ENCODE measurements around the gene TUT7. TPM values are rescaled to one million over a fixed set of nuclear protein-coding genes. Genes with fewer than 3 reads are reported as not detected.
A peak's percentile ranks its signal among the peaks of the same experiment; 100 is the strongest.

TUT7 gene
- total and polyA plus RNA-seq, 8 donors, result 25.0 to 37.2 (median 29.7) TPM

DNA sequence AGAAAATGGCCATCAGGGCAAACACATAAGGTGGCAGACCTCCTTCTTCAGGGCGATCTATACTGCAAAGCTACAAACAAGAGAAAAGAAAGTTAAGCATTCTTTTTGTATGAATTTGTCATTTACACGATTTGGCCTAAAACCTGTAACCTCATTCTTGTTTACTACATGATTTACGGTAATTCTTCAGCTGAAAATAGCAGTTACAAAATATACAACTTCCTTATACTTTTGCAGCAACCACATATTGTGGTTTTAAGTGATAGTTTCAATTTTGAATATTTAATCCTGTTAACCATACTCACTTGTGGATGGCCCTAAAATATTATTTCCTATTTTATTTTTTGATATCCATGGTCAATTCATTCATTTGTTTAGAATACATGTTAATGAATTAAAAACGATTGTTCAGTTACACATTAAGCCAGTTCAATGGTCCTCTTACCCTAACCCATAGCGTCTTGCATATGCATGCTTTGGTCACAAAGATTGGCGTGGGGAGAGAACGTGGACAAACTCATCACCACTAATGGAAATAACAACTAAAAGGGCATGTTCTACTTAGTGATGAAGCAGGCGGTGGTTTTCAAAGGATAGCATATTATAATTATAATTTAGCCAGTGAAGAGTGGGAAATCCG lies 16.6 kb downstream of the TUT7 start:
- DNase-seq (no peak), ATAC-seq (no peak)
- Histone ChIP-seq H3K27me3 (no peaks in the 10 kb centered on the region), H3K9me3 (no peaks in the 10 kb centered on the region), H3K4me1 (peaks cover 0 to 45% of the 10 kb centered on the region in 2 donors), H3K27ac (peak overlapping the region in 1 of 2 donors; percentile 64), H3K4me3 (peak overlapping the region in 1 of 2 donors; percentile 24), H3K36me3 (peaks cover 0 to 95% of the 10 kb centered on the region in 2 donors)
- no peak for TF ChIP-seq CTCF (IDR thresholded peaks at IDR 0.05)
- intact Hi-C loops (cut with DNase I), result no loop called here

DNA sequence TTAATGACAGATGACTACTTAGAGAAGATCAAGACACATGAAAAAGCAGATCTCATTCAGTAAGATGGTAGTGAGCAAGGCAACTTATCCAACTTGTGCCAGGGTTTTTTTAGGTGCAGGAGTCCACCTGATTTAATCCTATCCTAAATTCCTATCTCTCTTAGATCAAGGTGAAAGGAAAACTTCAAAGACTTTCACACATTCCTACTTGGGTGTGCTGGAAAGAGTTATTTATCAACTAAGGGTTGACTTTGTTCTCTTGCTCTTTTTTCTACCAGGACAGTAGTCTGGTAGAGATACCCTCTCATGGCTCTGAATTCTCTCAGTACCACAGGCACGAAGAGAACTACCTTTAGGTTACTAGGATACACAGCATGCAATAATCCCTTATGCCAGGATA lies 18.2 kb downstream of the TUT7 start:
- no peak for ATAC-seq
- Histone ChIP-seq H3K9me3 (no peaks in the 10 kb centered on the region), H3K36me3 (peaks cover 0 to 94% of the 10 kb centered on the region in 2 donors), H3K4me3 (no peak overlapping the region), H3K27ac (no peak overlapping the region), H3K4me1 (peaks cover 0 to 38% of the 10 kb centered on the region in 2 donors), H3K27me3 (no peaks in the 10 kb centered on the region)
- intact Hi-C loops (cut with DNase I), result no loop called here
- no peak for DNase-seq
- no peak for TF ChIP-seq CTCF (IDR thresholded peaks at IDR 0.05)

- H3K9me3 ChIP-seq, result no peaks in the 10 kb centered on the region
- ATAC-seq, result no peak
- peaks cover 0 to 19% of the 10 kb centered on the region in 2 donors for H3K4me1 ChIP-seq
- no peak overlapping the region for H3K4me3 ChIP-seq
- intact Hi-C loops (cut with DNase I), result no loop called here
- TF ChIP-seq CTCF (IDR thresholded peaks at IDR 0.05), result no peak
- no peak for DNase-seq
- H3K36me3 ChIP-seq, result peaks cover 0 to 94% of the 10 kb centered on the region in 2 donors
- no peak overlapping the region for H3K27ac ChIP-seq
- H3K27me3 ChIP-seq, result no peaks in the 10 kb centered on the region
These were observed 20.6 kb downstream of the TUT7 start for GRCh38 chr9:86333651-86334050.

GRCh38 chr9:86330186-86330585 lies 24.0 kb downstream of the TUT7 start:
- H3K36me3 ChIP-seq, result peaks cover 0 to 96% of the 10 kb centered on the region in 2 donors
- H3K9me3 ChIP-seq, result no peaks in the 10 kb centered on the region
- DNase-seq (no peak), ATAC-seq (no peak)
- H3K27me3 ChIP-seq, result no peaks in the 10 kb centered on the region
- no peak overlapping the region for H3K27ac ChIP-seq
- intact Hi-C loops (cut with DNase I), result no loop called here
- no peaks in the 10 kb centered on the region for H3K4me1 ChIP-seq
- no peak overlapping the region for H3K4me3 ChIP-seq
- no peak for TF ChIP-seq CTCF (IDR thresholded peaks at IDR 0.05)

GRCh38 chr9:86329649-86330048 lies 24.6 kb downstream of the TUT7 start:
- intact Hi-C loops (cut with DNase I), result no loop called here
- Histone ChIP-seq H3K9me3 (no peaks in the 10 kb centered on the region), H3K27me3 (no peaks in the 10 kb centered on the region), H3K4me1 (no peaks in the 10 kb centered on the region), H3K4me3 (no peak overlapping the region), H3K36me3 (peaks cover 0 to 96% of the 10 kb centered on the region in 2 donors), H3K27ac (no peak overlapping the region)
- no peak for TF ChIP-seq CTCF (IDR thresholded peaks at IDR 0.05)
- no peak for ATAC-seq
- DNase-seq, result no peak

All from left lung (tissue), 10 donors.